ENCODE data around the gene OLFM1. TPM values are rescaled to one million over a fixed set of nuclear protein-coding genes. Genes with fewer than 3 reads are reported as not detected.

Gene OLFM1
- polyA plus RNA-seq, 1 experiment: 1.5 TPM

- H3K4me3 ChIP-seq (ENCODE audit: low read depth, low read length): no peak overlapping the region
- no peaks in the 10 kb centered on the region for H3K27me3 ChIP-seq (ENCODE audit: control insufficient read depth, insufficient read depth, low read length)
- no peak for DNase-seq (ENCODE audit: low read depth)
- TF ChIP-seq CTCF (IDR thresholded peaks at IDR 0.05; ENCODE audit: insufficient read depth, low read depth, low read length): no peak
- CTCF ChIA-PET: no interaction called here
- no peaks in the 10 kb centered on the region for H3K36me3 ChIP-seq (ENCODE audit: control insufficient read depth, insufficient read depth, low read length)
- POLR2A ChIA-PET: no interaction called here
These were observed 44.0 kb downstream of the OLFM1 start for GRCh38 chr9:135131488-135131887.

GRCh38 chr9:135132008-135132407 lies 44.5 kb downstream of the OLFM1 start:
- no peak for DNase-seq (ENCODE audit: low read depth)
- CTCF ChIA-PET: no interaction called here
- POLR2A ChIA-PET: no interaction called here
- no peaks in the 10 kb centered on the region for H3K36me3 ChIP-seq (ENCODE audit: control insufficient read depth, insufficient read depth, low read length)
- no peaks in the 10 kb centered on the region for H3K27me3 ChIP-seq (ENCODE audit: control insufficient read depth, insufficient read depth, low read length)
- no peak overlapping the region for H3K4me3 ChIP-seq (ENCODE audit: low read depth, low read length)
- no peak for TF ChIP-seq CTCF (IDR thresholded peaks at IDR 0.05; ENCODE audit: insufficient read depth, low read depth, low read length)

- TF ChIP-seq CTCF (IDR thresholded peaks at IDR 0.05; ENCODE audit: insufficient read depth, low read depth, low read length): no peak
- Histone ChIP-seq H3K4me3 (ENCODE audit: low read depth, low read length) (no peak overlapping the region), H3K27me3 (ENCODE audit: control insufficient read depth, insufficient read depth, low read length) (no peaks in the 10 kb centered on the region), H3K36me3 (ENCODE audit: control insufficient read depth, insufficient read depth, low read length) (no peaks in the 10 kb centered on the region)
- no peak for DNase-seq (ENCODE audit: low read depth)
- ChIA-PET POLR2A (no interaction called here), CTCF (no interaction called here)
These were observed 47.0 kb downstream of the OLFM1 start for GRCh38 chr9:135134268-135135022.

GRCh38 chr9:135135171-135135928 lies 47.9 kb downstream of the OLFM1 start:
- TF ChIP-seq CTCF (IDR thresholded peaks at IDR 0.05; ENCODE audit: insufficient read depth, low read depth, low read length): no peak
- no peak overlapping the region for H3K4me3 ChIP-seq (ENCODE audit: low read depth, low read length)
- CTCF ChIA-PET: no interaction called here
- no peaks in the 10 kb centered on the region for H3K27me3 ChIP-seq (ENCODE audit: control insufficient read depth, insufficient read depth, low read length)
- no peaks in the 10 kb centered on the region for H3K36me3 ChIP-seq (ENCODE audit: control insufficient read depth, insufficient read depth, low read length)
- no peak for DNase-seq (ENCODE audit: low read depth)
- POLR2A ChIA-PET: no interaction called here

GRCh38 chr9:135135929-135136315 lies 48.5 kb downstream of the OLFM1 start:
- POLR2A ChIA-PET: no interaction called here
- TF ChIP-seq CTCF (IDR thresholded peaks at IDR 0.05; ENCODE audit: insufficient read depth, low read depth, low read length): no peak
- CTCF ChIA-PET: no interaction called here

More at GRCh38 chr9:135135929-135136315, 48.5 kb downstream of the OLFM1 start:
- Histone ChIP-seq H3K36me3 (ENCODE audit: control insufficient read depth, insufficient read depth, low read length) (no peaks in the 10 kb centered on the region), H3K4me3 (ENCODE audit: low read depth, low read length) (no peak overlapping the region), H3K27me3 (ENCODE audit: control insufficient read depth, insufficient read depth, low read length) (no peaks in the 10 kb centered on the region)
- no peak for DNase-seq (ENCODE audit: low read depth)
